ENCODE measurements around the gene SNX13. TPM values are rescaled to one million over a fixed set of nuclear protein-coding genes. Genes with fewer than 3 reads are reported as not detected.

SNX13 gene
- total and polyA plus RNA-seq, 11 donors, result 8.5 to 59.6 (median 48.9) TPM

- H3K4me1 ChIP-seq, result peaks cover 0 to 63% (median 39%) of the 10 kb centered on the region in 12 donors
- H3K27ac ChIP-seq, result peak overlapping the region in 10 of 12 donors; percentile 89 to 98 (median 96)
- intact Hi-C loops (cut with DNase I), result no loop called here
- peak overlapping the region; percentile 80 to 94 (median 88) for H3K4me3 ChIP-seq
- 7 to 11% (median 10%) methylated on average over 6 of the region's 6 CpGs for WGBS, 4 donors
- no peaks in the 10 kb centered on the region for H3K36me3 ChIP-seq
- ATAC-seq (no peak), DNase-seq (no peak)
- H3K9me3 ChIP-seq, result no peaks in the 10 kb centered on the region
- no peaks in the 10 kb centered on the region for H3K27me3 ChIP-seq
- no peak for TF ChIP-seq POLR2A (IDR thresholded peaks at IDR 0.05)
- no peak for TF ChIP-seq CTCF (IDR thresholded peaks at IDR 0.05)
These were observed 1.1 kb downstream of the SNX13 start for GRCh38 chr7:17939211-17939605.

- H3K27ac ChIP-seq, result peak overlapping the region in 2 of 12 donors; percentile 2 to 6
- no peaks in the 10 kb centered on the region for H3K36me3 ChIP-seq
- TF ChIP-seq CTCF (IDR thresholded peaks at IDR 0.05) (no peak), POLR2A (IDR thresholded peaks at IDR 0.05) (no peak)
- no peak for ATAC-seq
- WGBS, 4 donors, result 85 to 90% (median 86%) methylated on average over 2 of the region's 2 CpGs
- peaks cover 0 to 74% (median 51%) of the 10 kb centered on the region in 12 donors for H3K4me1 ChIP-seq
- no peaks in the 10 kb centered on the region for H3K27me3 ChIP-seq
- intact Hi-C loops (cut with DNase I), result no loop called here
- no peaks in the 10 kb centered on the region for H3K9me3 ChIP-seq
- H3K4me3 ChIP-seq, result peak overlapping the region in 8 of 12 donors; percentile 80 to 94 (median 90)
- DNase-seq, result no peak
These were observed 2.7 kb downstream of the SNX13 start for GRCh38 chr7:17937506-17938120.

GRCh38 chr7:17936321-17936720 is 4.0 kb downstream of the SNX13 start:
- ATAC-seq, result no peak
- WGBS, 4 donors, result 47 to 52% (median 48%) methylated on average over 1 of the region's 1 CpG
- TF ChIP-seq CTCF (IDR thresholded peaks at IDR 0.05) (no peak), POLR2A (IDR thresholded peaks at IDR 0.05) (no peak)
- H3K27ac ChIP-seq, result no peak overlapping the region
- no peak for DNase-seq
- H3K4me1 ChIP-seq, result peaks cover 0 to 86% (median 61%) of the 10 kb centered on the region in 12 donors
- no peaks in the 10 kb centered on the region for H3K36me3 ChIP-seq
- no peak overlapping the region for H3K4me3 ChIP-seq
- H3K9me3 ChIP-seq, result no peaks in the 10 kb centered on the region
- intact Hi-C loops (cut with DNase I), result no loop called here
- no peaks in the 10 kb centered on the region for H3K27me3 ChIP-seq

GRCh38 chr7:17934612-17935240 is 5.6 kb downstream of the SNX13 start:
- Histone ChIP-seq H3K36me3 (no peaks in the 10 kb centered on the region), H3K9me3 (no peaks in the 10 kb centered on the region), H3K27me3 (no peaks in the 10 kb centered on the region), H3K27ac (no peak overlapping the region), H3K4me1 (peaks cover 0 to 91% (median 68%) of the 10 kb centered on the region in 12 donors), H3K4me3 (no peak overlapping the region)
- ATAC-seq (no peak), DNase-seq (no peak)
- intact Hi-C loops (cut with DNase I), result no loop called here
- WGBS, 4 donors, result 88 to 93% (median 89%) methylated on average over 2 of the region's 2 CpGs
- TF ChIP-seq POLR2A (IDR thresholded peaks at IDR 0.05) (no peak), CTCF (IDR thresholded peaks at IDR 0.05) (no peak)
